SHP77 treated with DMSO at 0.1 percent for 48 hours (cell line): ENCODE results near the gene KLHL30.

Experiments
- DNase-seq: peaks from one replicate; lab custom pipeline; 2025; lab: John Stamatoyannopoulos, UW

Gene KLHL30

GRCh38 chr2:238138331-238139195 is at the start of gene KLHL30:
Gene KLHL30, plus strand, starts transcription at chr2:238138668. Its CDS starts 2,087 bp downstream, at chr2:238140755.
- DNase-seq = no peak

DNA sequence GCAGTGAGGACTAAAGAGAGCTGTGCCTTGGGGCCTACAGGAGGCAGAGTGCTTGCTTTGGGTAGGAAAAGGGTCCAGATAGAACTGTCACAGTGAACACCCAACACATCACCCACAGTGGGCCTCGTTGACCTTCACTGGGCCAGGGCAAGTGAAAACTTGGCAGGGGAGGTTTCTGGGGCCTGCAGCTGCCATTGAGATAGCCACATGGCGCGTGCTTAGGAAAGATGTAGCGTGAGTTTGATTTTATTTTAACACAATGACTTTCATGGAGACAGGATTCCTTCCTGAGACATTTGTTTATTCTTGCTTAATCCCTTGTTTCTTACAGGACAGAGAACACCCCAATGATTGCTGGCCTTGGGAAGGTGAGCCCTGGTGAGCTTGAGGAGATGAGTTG is 47.6 kb upstream of the KLHL30 start:
- DNase-seq = no peak

GRCh38 chr2:238091436-238092060 is 46.9 kb upstream of the KLHL30 start:
- DNase-seq = no peak

GRCh38 chr2:238092486-238093035 is 45.9 kb upstream of the KLHL30 start:
- DNase-seq = no peak

DNA sequence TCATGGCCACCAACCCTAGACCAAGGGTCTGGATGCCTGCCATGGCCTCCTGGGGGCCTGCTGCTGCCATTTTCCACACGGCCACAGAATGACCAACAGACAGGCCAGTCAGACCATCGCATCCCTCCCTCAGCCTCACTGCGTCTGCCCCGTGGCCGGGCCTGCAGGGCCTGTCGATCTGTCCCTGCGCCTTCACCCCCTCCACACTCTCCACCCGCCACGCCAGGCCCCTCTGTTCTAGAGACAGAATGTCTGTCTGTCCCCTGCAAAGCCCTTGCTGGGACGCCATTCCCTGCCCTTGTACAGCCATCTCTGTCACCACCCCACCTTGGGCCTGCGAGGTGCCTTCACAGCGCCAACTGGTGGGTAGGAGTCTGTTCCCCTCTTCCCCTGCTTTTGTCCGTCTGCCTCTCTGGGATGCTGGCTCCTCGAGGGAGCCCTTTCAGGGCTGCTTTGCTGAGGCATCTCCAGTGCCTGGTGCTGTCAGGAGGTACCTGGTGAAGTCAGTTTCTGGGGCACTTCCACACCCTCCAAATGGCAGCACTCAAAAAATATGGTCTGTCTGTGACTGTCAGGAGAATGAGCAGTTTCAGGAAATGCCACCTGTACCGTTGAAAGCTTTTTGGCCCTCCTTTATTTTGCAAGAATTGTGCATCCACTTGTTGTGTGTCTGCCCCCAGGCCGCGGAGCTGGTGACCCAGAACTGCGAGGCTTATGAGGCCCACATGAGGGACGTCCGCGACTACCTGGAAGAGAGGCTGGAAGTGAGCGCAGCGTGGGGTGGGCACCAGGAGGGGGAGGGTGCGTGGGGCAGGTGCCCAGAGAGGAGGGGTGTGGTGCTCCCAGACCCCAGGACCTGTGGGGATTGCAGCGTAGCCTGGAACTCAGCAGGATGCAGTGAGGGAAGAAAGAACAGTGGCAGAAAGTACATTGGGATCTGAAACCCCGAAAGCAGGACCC is 45.0 kb upstream of the KLHL30 start:
- DNase-seq = no peak

- DNase-seq = no peak
Observed at GRCh38 chr2:238094438-238095022, 43.9 kb upstream of the KLHL30 start.

- DNase-seq = no peak
Observed at GRCh38 chr2:238095143-238095542, 43.3 kb upstream of the KLHL30 start.

DNA sequence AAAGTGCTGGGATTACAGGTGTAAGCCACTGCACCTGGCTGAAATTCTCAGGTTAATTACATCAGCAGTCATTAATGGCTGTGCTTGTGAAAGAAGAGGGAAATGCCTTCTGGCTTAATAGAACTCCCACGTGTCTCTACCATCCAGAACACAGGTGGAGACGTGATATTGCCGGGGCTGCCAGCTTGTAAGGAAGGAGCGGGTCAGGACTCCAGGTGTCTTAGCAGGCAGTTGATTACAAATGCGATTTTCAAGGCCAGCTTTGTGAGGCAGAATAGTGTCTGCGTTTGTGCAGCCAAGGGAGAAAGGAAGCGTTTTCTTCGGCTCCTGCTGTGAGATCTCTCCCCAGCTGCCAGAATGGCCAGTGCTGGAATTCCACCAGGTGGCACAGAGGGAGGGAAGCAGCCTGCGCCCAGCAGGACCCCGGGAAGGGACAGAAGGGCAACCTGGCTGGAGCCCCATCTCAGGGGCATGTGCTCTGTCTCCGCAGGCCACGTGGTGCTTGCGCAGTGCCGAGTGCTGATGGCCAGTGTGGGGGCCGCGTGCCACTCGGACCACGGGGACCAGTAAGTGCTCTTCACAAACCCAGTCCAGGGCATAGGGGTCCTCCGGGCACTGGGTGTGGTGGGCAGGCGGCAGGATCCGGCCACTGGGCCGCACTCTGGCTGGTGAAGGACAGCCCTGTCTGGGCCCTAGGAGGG is 42.0 kb upstream of the KLHL30 start:
- DNase-seq = no peak

GRCh38 chr2:238097201-238097987 is 41.1 kb upstream of the KLHL30 start:
- DNase-seq = no peak

DNA sequence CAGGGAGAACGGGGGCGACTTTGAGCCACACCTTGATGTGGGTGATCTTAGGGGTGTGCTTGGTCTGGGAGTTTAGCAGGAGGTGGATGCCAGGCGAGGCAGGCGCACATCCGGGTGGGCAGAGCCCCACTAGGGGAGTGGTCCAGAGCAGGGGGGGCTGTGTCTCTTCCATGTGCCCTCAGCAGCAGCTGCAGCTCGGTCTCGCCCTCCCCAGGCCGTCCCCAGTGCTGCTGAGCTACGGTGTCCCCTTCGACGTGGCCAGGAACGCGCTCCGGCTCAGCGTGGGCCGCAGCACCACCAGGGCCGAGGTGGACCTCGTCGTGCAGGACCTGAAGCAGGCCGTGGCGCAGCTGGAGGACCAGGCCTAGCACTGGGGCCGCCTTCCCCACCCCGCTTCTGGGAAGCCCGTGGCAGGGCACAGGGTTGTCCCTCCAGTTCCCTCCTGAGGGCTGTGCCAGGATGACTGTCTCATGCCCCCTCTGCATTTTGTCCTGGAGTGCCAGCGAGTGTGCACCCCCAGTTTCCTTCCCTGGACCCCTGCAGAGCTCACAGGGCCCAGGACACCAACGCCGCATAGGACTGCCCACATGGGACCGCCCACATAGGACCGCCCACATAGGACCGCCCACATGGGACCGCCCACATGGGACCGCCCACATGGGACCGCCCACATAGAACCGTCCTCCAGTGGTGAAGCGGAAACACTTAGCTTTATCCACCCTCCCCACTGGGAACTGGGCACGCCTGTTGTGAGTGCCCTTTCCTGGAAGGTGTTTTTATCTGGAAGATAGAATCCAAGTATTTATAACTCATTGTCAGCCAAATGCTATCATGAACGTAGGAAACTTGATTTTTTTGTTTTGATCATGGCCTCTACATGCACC is 40.2 kb upstream of the KLHL30 start:
- no peak for DNase-seq

DNA sequence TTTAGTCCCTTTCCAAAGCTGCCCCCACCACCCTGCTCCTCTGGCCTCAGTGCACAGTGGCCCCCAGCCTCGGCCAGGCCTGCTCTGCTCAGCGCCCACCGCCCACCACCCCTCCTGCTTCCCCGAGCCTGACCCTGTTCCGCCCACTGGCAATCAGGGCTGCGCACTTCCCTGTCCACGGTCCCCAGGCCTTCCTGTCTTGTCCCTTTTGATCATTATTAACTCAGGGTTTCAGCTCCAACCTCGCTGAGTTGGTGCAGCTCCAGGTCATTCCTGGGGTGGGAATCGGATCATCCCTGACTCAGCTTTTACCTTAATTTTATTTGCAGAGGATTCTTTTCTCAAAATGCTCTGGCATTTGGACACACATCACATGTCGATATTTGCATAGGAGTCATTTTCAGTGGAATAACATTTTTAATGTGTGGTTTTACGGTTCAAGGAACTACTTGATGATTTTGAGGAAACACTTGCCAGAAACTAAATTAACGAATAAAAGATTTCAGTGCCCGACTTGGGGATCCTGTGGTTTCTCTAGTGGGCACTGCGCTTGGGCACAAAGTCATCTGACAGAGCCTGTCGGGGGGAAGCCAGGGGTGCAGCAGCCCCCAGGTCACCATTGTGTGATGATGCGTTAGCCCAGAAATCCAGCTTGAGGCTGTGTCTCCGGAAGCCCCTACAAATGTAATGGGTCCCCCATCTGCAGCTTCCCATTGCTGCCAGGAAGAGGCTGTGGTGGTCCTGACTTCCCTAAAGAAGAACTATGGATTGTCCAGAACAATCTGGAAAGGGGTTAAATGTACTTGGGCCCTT is 39.4 kb upstream of the KLHL30 start:
- no peak for DNase-seq

- DNase-seq = no peak
Observed at GRCh38 chr2:238099714-238100048, 38.8 kb upstream of the KLHL30 start.

GRCh38 chr2:238100049-238100820 is 38.2 kb upstream of the KLHL30 start, which contains the start of gene ESPNL:
Gene ESPNL, plus strand, starts transcription at chr2:238100340. Its CDS starts 80 bp downstream, at chr2:238100420.
- no peak for DNase-seq

DNA sequence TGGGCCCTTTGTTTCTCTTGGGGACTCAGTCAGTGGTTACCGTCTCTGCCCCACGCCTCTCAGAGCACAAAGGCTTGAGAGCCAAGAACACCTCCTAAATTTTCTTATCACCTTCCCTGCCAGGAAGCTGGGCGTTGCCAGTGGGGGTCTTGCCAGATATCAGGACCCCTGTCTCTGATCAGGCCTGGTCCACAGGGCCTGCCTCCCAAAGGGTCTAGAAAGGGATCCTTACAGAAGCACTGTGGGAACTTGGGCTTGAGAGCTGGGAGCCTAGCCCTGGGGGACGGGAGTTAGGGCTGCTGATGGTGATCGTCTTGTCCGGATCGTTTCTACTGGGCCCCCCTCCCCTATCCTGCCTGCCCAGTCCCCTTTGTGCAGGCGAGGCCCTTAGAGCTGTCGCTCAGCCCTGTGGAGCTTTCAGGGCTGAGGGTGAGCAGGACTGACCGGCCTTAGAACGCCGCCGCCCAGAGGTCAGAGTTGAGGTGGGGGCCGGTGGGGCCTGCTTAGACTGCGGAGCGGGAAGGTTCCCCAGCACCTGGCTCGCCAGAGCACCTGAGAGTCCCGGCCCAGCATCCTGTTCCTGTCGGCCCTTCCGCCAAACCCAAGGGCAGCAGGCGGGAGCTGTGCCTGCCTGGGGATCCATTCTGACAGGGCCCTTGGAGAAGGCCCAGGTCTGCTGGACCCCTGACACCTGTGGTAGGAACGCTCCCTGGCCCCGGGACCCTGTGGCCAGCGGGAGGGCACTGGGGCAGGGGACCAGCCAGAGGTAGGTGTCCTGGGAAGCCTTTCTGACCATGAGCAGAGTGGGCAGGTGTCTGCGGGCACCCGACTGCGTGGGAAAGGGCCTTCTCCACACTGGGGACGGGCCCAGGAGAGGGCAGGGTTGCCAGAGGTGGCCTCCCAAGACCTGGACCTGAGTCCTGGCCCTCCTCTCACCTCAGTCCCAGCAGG is 37.4 kb upstream of the KLHL30 start:
- no peak for DNase-seq

- no peak for DNase-seq
Observed at GRCh38 chr2:238101891-238102841, 36.3 kb upstream of the KLHL30 start.
